HG02870 (cell line): Measurements from ENCODE around the gene SERTAD3.
"Not testable (repeated sequence)": the region's sequence is repeated elsewhere in the genome, so short reads cannot be mapped to it uniquely, and the experiment has no call there.

Experiments
- ATAC-seq: cut with Tn5 transposase; IDR thresholded peaks from one replicate; pipeline ENCODE4 v1.9.1; 2021; ENCODE audit warnings: mild to moderate bottlenecking, moderate library complexity; ENCODE audit not compliant: unreplicated experiment

Gene SERTAD3

DNA sequence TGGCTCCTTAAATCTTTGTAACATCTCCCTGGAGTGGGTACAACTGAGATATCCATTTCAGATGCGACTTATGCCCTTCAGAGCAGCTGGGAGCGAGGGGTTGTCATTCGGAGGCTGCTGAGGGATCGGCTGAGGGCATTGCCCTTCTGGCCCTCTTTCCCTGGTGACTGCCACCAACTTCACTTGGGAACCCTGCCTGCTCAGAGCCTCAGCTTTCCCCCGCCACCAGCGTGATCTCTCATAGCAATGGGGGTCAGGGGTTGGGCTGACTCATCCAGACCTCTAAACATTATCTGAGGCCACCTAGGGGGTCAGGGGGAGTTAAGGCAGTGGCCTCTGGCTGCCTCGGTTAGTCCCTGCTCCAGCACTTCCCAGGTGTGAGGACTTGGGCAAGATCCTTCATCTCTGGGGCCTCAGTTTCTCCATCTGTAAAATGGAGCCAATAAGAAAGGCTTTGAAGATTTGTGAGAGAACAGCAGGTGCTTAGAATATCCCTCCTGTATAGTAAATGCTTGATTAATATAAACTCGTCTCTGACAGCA lies 32.1 kb downstream of the SERTAD3 start:
- ATAC-seq, result no peak

- no peak for ATAC-seq
Observed at GRCh38 chr19:40411125-40411842, 32.9 kb downstream of the SERTAD3 start.

DNA sequence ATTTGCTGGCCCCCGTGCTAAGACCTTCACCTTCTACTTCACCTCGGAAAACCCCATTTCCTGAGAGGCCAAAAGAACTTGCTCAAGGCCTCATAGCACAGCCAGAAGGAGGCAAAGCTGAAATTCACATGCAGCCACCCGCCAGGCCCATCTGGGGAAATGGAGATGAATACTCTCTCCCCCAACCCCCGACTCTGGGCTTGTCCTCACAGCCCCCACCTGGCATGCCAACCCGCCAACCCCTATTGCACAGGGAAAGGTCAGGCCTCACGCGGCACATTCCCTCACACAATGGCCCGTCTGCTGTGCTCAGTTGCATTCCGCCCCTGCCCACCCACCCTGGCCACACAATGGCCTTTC lies 34.1 kb downstream of the SERTAD3 start:
- ATAC-seq, result no peak

- ATAC-seq, result not testable (repeated sequence)
Observed at GRCh38 chr19:40408598-40408925, 35.6 kb downstream of the SERTAD3 start.

DNA sequence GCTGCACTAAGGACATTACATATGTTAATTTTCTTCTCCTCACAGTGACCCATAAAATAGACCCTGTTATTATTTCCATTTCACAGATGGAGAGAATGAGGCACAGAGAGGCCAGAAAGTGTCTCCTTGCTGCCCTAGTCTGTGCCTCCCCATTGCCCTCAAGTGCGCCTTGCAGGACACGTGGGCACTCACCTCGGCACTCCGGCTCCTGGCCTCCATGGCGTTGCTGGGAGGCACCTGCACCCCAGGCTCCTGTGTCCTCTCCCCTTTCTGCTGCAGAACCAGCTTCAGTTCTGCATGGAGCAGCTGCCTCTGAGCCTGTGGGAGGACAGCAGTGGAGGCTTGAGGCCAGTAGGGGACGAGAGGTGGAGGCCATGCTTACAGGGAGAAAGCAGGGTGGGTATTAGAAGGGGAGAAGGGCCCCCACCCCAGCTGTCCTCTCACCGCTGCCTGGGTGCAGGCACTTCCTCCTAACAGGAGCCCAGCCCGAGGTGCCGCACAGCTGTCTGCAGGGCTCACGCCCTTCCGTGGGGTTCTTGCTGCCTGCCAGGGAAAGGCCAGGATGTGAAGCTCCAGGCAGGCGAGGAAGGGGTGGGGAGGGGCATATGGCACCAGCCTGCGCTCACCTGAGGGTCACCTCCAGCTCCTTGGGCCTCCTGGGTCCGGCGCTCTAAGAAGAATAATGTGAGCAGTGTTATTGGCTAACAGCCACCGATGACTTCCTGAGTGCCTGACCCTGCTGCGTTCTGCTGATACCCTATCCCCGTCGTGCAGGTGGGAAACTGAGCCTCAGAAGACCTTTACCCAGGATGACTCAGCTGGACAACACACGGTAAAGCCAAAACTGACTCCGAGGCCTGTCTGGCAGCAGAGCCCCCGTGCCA lies 36.2 kb downstream of the SERTAD3 start:
- ATAC-seq, result no peak

GRCh38 chr19:40403262-40403984 lies 40.7 kb downstream of the SERTAD3 start:
- peak; percentile 58 for ATAC-seq

DNA sequence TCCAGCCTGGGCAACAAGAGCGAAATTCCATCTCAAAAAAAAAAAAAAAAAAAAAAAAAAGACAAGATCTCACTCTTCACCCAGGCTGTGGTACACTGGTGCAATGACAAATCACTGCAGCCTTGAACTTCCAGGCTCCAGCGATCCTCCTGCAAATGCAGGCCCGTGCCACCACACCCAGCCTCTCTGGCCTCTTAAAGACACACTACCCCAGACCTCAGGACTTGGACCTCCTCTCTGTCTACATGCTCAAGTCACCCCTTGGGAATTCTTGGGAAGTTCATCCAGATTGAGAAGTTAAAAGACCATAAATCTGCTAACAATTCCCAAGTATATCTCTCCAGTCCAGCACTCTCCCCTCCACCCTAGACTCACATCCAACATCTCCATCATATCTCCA lies 43.6 kb downstream of the SERTAD3 start:
- ATAC-seq, result no peak

DNA sequence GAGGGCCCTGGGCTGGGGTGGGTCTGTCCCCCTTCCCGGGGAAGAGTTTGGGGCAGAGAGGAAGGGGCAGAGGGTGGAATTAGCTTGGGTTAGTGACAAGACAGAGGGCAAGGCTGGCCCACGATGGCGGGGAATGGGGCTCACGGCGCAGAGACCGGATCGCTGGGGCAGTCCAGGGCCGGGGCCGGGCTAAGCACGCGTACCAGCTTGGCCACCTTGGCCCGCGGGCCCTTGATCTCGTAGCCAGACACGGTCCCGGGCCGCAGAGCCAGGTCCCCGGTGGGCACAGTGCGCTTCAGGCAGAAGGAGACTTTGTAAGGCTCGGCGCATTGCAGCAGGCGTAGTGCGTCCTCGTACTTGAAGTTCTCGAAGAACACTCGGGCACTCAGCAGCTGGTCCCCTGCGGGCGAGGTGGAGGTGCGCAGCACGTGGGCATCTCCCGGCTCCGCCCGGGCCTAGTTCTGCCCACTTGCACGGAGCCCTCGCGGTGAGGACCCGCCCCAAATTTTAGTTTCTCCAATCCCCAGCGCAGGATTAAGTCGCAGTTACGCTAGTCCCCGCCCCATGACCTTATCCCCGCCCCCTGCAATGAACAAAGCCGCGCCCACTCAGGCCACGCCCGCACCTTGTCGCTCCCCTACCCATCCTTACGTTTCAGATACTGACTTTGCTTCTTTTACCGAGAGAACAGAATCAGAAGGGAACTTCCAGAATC lies 45.6 kb downstream of the SERTAD3 start:
- ATAC-seq, result no peak

DNA sequence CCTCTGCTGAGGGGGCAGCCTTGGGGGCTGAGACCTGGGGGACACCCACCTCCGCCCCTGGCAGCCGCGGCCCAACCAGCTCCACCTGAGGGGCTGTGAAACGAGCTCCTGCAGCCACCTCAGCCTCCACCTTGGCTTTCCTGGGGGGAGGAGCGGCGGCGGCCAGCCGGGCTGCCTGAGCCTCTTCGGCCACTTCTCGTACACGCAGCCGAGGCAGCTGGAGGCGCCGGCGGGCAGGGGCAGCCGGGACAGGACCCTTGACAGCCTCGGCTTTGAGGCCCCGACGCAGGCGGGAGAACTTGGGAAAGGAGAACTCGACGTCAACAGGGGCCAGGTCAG lies 46.6 kb downstream of the SERTAD3 start:
- no peak for ATAC-seq

GRCh38 chr19:40396886-40397567 lies 47.1 kb downstream of the SERTAD3 start:
- ATAC-seq, result no peak

- no peak for ATAC-seq
Observed at GRCh38 chr19:40395956-40396355, 48.2 kb downstream of the SERTAD3 start.

DNA sequence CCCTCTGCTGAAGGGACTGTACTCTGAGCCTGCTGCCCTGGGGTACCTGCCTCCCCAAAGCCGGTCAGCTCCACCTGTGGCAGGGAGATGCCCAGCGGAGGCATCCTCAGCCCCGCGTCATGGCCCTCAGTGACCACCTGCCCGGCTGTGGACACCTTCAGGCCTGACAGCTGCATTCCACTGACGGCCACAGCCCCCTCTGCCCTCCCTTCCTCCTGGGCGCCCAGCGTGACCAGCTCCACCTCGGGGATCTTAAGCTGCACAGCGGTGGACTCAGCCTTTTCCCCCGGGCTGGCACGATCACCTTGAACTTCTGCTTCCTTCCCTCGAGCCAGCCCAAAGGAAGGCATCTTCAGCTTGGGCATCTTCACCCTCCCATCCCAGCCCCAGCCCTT lies 49.3 kb downstream of the SERTAD3 start:
- ATAC-seq, result no peak

GRCh38 chr19:40393894-40394815 lies 50.0 kb downstream of the SERTAD3 start:
- no peak for ATAC-seq

DNA sequence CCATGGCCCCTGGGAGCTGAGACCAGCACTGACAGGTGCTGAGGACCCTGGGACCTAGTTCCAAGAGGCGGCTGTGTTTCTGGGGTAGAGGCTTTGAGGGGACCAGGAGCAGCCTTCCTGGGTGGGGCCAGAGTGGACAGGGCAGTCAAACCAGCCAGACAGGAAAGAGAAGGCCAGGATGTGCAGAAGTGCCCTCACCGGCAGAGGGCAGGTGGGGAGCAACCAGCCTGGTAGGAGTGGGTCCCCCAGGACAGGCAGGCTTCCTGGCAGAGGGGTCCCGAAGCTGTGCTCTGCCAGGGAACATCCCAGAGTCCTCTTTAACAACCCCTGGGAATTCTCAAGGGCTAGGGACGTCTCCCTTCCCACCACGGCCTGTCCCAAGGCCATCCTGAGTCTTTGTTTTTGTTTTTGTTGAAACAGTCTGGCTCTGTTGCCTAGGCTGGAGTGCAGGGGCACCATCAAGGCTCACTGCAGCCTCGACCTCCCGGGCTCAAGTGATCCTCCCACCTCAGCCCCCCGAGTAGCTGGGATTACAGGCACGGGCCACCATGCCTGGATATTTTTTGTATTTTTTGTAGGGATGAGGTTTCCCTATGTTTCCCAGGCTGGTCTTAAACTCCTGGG lies 51.1 kb downstream of the SERTAD3 start:
- no peak for ATAC-seq

GRCh38 chr19:40392123-40392522 lies 52.0 kb downstream of the SERTAD3 start:
- ATAC-seq, result no peak
